PC-3 (cell line): ENCODE results near the gene TCERG1L.

Experiments used
- CTCF ChIP-seq: fragments of 300-600 bp; sonication (generic); conservative IDR thresholded peaks from 2 replicates; pipeline ENCODE4 v1.5.1; 2017; ENCODE audit warnings: antibody characterized with exemption, low read depth, mild to moderate bottlenecking, low read length
- EZH2 ChIP-seq: fragments of 300-600 bp; sonication (generic); IDR thresholded peaks from one replicate; pipeline ENCODE4 v1.6.1; 2017; ENCODE audit warnings: antibody characterized with exemption, mild to moderate bottlenecking, low read length; ENCODE audit not compliant: unreplicated experiment
- EZH2phosphoT487 ChIP-seq: fragments of 300-600 bp; sonication (generic); IDR thresholded peaks from 2 replicates; pipeline ENCODE4 v1.6.1; 2018; ENCODE audit warnings: mild to moderate bottlenecking, antibody characterized with exemption, low read length, borderline replicate concordance

DNA sequence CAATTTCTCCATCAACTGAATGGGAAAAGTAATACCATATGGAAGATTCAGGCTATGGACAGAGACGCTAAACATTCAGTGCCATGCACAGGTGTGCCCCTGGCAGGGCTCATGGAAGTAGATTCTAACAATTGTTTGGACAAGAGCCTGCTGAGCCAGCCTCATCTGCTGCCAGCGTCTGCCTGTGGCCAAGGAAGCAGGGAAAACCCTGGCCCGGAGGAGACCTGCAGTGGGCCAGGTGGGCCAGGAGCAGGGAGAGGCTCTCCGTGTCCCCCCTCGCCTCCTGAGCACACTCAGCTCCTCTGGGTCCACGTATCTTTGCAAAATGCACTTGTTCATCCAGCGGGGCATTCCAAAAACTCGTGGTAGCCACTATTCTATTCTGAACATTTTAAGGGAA, 130.1 kb downstream of the TCERG1L start:
- TF ChIP-seq CTCF = no peak
- no peak for TF ChIP-seq EZH2
- TF ChIP-seq EZH2phosphoT487 = no peak
